Osteoblast (primary cell): Measurements from ENCODE around the gene SEC24D. TPM values are rescaled to one million over a fixed set of nuclear protein-coding genes. Genes with fewer than 3 reads are reported as not detected.
A peak's percentile ranks its signal among the peaks of the same experiment; 100 is the strongest.

Experiments
- DNase-seq: peaks from one replicate; pipeline ENCODE4 v3.0.0; 2011; ENCODE audit warnings: low spot score, mixed read lengths; ENCODE audit not compliant: insufficient read length; ENCODE audit errors: missing footprints
- H2AFZ ChIP-seq: 2 replicates; pipeline ENCODE4 v1.6.0; 2011; ENCODE audit warnings: mild to moderate bottlenecking, low read length
- H3K27ac ChIP-seq: 2 replicates; pipeline ENCODE4 v1.5.1; 2011; ENCODE audit warnings: mild to moderate bottlenecking, low read depth, low read length, moderate library complexity
- H3K27me3 ChIP-seq: 2 replicates; pipeline ENCODE4 v1.6.0; 2012; ENCODE audit warnings: mild to moderate bottlenecking, control low read depth, inconsistent platforms, low read length, moderate library complexity; ENCODE audit not compliant: insufficient read depth
- H3K36me3 ChIP-seq: 2 replicates; pipeline ENCODE4 v1.5.1; 2011; ENCODE audit warnings: mild to moderate bottlenecking, low read length, control low read depth, moderate library complexity; ENCODE audit not compliant: insufficient read depth
- H3K4me1 ChIP-seq: 2 replicates; pipeline ENCODE4 v1.5.1; 2011; ENCODE audit warnings: mild to moderate bottlenecking, low read length, control low read depth, moderate library complexity; ENCODE audit not compliant: insufficient read depth
- H3K4me2 ChIP-seq: 2 replicates; pipeline ENCODE4 v1.6.0; 2011; ENCODE audit warnings: mild to moderate bottlenecking, low read length; ENCODE audit not compliant: insufficient read depth
- H3K4me3 ChIP-seq: fragments of 200-600 bp; sonication (generic); 3 replicates; pipeline ENCODE4 v1.5.1; 2012; ENCODE audit warnings: mild to moderate bottlenecking, low read length, inconsistent platforms; ENCODE audit not compliant: insufficient read depth
- H3K79me2 ChIP-seq: 2 replicates; pipeline ENCODE4 v1.6.0; 2012; ENCODE audit warnings: mild to moderate bottlenecking, low read length, control low read depth, inconsistent platforms; ENCODE audit not compliant: insufficient read depth
- H3K9me3 ChIP-seq: 2 replicates; pipeline ENCODE4 v1.5.1; 2011; ENCODE audit warnings: low read depth, low read length, control low read depth
- H4K20me1 ChIP-seq: 2 replicates; pipeline ENCODE4 v1.6.0; 2012; ENCODE audit warnings: mild to moderate bottlenecking, low read length, control low read depth; ENCODE audit not compliant: insufficient read depth
- CTCF ChIP-seq: IDR thresholded peaks from 2 replicates; pipeline ENCODE4 v1.5.1; 2011; ENCODE audit warnings: mild to moderate bottlenecking, low read depth, low read length, moderate library complexity; ENCODE audit errors: extremely low read depth
- total RNA-seq: library from RNA; depleted of rRNA; stranded (reverse); fragments of >200 nt; gene quantifications from 2 replicates; pipeline ENCODE4 v1.2.3, GENCODE V29; 2012

SEC24D gene
- total RNA-seq, 1 donor = 116 TPM

- Histone ChIP-seq H3K79me2 (peaks cover 44% of the 10 kb centered on the region), H3K4me1 (peaks cover 20% of the 10 kb centered on the region), H3K4me2 (no peak overlapping the region), H3K36me3 (peaks cover 94% of the 10 kb centered on the region), H3K9me3 (no peaks in the 10 kb centered on the region), H2AFZ (no peak overlapping the region), H3K4me3 (no peak overlapping the region), H3K27me3 (no peaks in the 10 kb centered on the region), H4K20me1 (no peaks in the 10 kb centered on the region), H3K27ac (peak overlapping the region; percentile 52)
- no peak for DNase-seq
- peak; percentile 32 for TF ChIP-seq CTCF
Measured at GRCh38 chr4:118740869-118741268, 95.1 kb downstream of the SEC24D start.

- Histone ChIP-seq H3K4me3 (no peak overlapping the region), H4K20me1 (no peaks in the 10 kb centered on the region), H3K4me2 (no peak overlapping the region), H3K36me3 (peaks cover 93% of the 10 kb centered on the region), H3K4me1 (peaks cover 17% of the 10 kb centered on the region), H3K79me2 (peaks cover 41% of the 10 kb centered on the region), H3K27me3 (no peaks in the 10 kb centered on the region), H3K27ac (peak overlapping the region; percentile 29), H2AFZ (no peak overlapping the region), H3K9me3 (no peaks in the 10 kb centered on the region)
- TF ChIP-seq CTCF = no peak
- DNase-seq = no peak
Measured at GRCh38 chr4:118739022-118739713, 96.8 kb downstream of the SEC24D start.

GRCh38 chr4:118738090-118738489 is 97.8 kb downstream of the SEC24D start:
- TF ChIP-seq CTCF = no peak
- Histone ChIP-seq H3K4me1 (peaks cover 25% of the 10 kb centered on the region), H3K9me3 (no peaks in the 10 kb centered on the region), H3K27ac (no peak overlapping the region), H3K4me2 (no peak overlapping the region), H3K79me2 (peaks cover 33% of the 10 kb centered on the region), H3K36me3 (peaks cover 93% of the 10 kb centered on the region), H4K20me1 (peaks cover 5% of the 10 kb centered on the region), H3K27me3 (no peaks in the 10 kb centered on the region), H3K4me3 (no peak overlapping the region), H2AFZ (no peak overlapping the region)
- no peak for DNase-seq

GRCh38 chr4:118736900-118737299 is 99.0 kb downstream of the SEC24D start:
- H4K20me1 ChIP-seq = peaks cover 10% of the 10 kb centered on the region
- no peak for TF ChIP-seq CTCF

More at GRCh38 chr4:118736900-118737299, 99.0 kb downstream of the SEC24D start:
- Histone ChIP-seq H3K4me1 (peaks cover 25% of the 10 kb centered on the region), H3K4me3 (no peak overlapping the region), H2AFZ (no peak overlapping the region), H3K27me3 (no peaks in the 10 kb centered on the region), H3K79me2 (peaks cover 26% of the 10 kb centered on the region), H3K4me2 (no peak overlapping the region), H3K27ac (no peak overlapping the region), H3K36me3 (peaks cover 92% of the 10 kb centered on the region), H3K9me3 (no peaks in the 10 kb centered on the region)
- DNase-seq = no peak
